ENCODE results near the gene SNAP47. TPM values are rescaled to one million over a fixed set of nuclear protein-coding genes. Genes with fewer than 3 reads are reported as not detected.

The SNAP47 gene
- total and polyA plus RNA-seq, 9 of the 15 experiments (the other 6 are each of a cell fraction or from before 2014, with no cell fraction given): 2.5 to 41.3 (median 32.6) TPM

DNA sequence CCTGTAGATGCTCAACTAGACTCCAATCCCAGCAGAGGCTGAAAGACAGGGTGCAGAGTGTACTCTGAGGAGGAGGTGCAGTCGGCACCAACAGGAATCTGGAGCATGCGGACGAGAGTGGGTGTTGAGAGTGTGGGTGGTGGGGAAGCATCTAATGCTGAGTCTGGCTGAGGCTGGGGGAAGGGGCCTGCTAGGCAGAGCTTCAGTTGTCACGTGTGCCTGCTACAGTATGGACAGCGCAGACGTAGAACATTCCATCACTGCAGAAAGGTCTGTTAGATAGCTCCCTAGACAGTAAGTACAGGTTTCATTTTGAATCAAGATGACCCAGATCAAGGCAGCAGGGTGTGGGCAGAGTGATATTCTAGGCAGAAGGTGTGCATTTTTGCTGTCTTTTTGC is 23.1 kb downstream of the SNAP47 start:
- Histone ChIP-seq H3K27me3 (ENCODE audit: control insufficient read depth in 2 of 2, insufficient read depth in 2 of 2, low read length in 2 of 2) (no peaks in the 10 kb centered on the region), H3K9me3 (replicated peaks; ENCODE audit: control insufficient read depth, insufficient read depth, low read depth, low read length) (no peaks in the 10 kb centered on the region), H3K4me1 (replicated peaks in 1 of 2; ENCODE audit: control insufficient read depth in 2 of 2, insufficient read depth in 2 of 2, low read length in 2 of 2) (peaks cover 13 to 18% of the 10 kb centered on the region in 2 experiments), H3K9ac (ENCODE audit: insufficient read depth in 1 of 2, low read depth in 2 of 2, low read length in 2 of 2) (no peak overlapping the region), H3K4me2 (ENCODE audit: insufficient read depth, low read length) (no peak overlapping the region), H3K9me1 (ENCODE audit: control insufficient read depth, insufficient read depth, low read length) (peaks cover 8% of the 10 kb centered on the region), H4K20me1 (replicated peaks; ENCODE audit: control insufficient read depth, insufficient read depth, low read length) (peaks cover 13% of the 10 kb centered on the region; the same call in 1 of the 2 replicates), H3K4me3 (no peak overlapping the region), H3K27ac (ENCODE audit: extremely low read depth, low read depth, low read length) (no peak overlapping the region), H3K36me3 (ENCODE audit: control insufficient read depth, insufficient read depth, low read length) (peaks cover 65% of the 10 kb centered on the region), H2AFZ (ENCODE audit: low read depth, low read length) (no peak overlapping the region), H3K79me2 (ENCODE audit: control insufficient read depth, insufficient read depth, low read length) (peaks cover 34% of the 10 kb centered on the region)
- DNase-seq (ENCODE audit: extremely low read depth in 1 of 4, low spot score in 3 of 4) (no peak), FAIRE-seq (no peak), ATAC-seq (no peak)
- WGBS (ENCODE audit: insufficient coverage, low coverage, missing lambda C conversion rate): 82% methylated on average over 6 of the region's 6 CpGs
- CTCF ChIA-PET (ENCODE audit: low intra/inter-chr PET ratio): no interaction called here
- intact Hi-C loops (cut with micrococcal nuclease) (no loop called here), in situ Hi-C loops (cut with MboI) (no loop called here)
- no TSS peak for BruUV-seq (replicated peaks)
- TF ChIP-seq ZNF589 (CRISPR knock-in tag; IDR thresholded peaks at IDR 0.05; ENCODE audit: low read depth) (no peak), NFRKB (IDR thresholded peaks at IDR 0.05; ENCODE audit: low read depth) (no peak), ATF7 (IDR thresholded peaks at IDR 0.05) (no peak), E2F3 (CRISPR knock-in tag; IDR thresholded peaks at IDR 0.05) (no peak), ARID1B (IDR thresholded peaks at IDR 0.05) (no peak)
- POLR2A ChIA-PET: interaction anchor here (1.0 to 1.1 kb wide), 2 partner anchors 8 to 11 kb away, joined by 4 read pairs; no protein-coding TSS in a partner anchor
